ENCODE measurements around the gene PPIF.

DNA sequence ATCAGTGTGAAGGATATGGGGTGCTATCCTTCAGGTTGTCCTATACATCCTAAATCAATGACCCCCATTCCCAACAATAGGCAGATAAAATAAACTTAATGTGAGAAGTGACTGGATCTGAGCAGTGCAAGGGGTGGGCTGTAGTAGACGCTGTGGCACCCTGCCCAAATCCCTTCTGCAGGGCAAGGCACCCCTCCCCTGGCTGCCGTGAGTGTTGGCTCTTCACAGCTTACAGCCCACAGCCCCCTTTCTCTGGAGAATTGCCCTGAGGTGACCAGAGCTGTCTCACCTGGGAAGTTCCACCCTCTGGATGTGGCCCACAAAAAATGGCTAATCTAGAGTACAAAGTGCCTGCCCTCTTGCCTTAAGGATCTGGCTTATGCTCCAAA is 25.8 kb upstream of the PPIF start:
- TF ChIP-seq, protein P1, sequence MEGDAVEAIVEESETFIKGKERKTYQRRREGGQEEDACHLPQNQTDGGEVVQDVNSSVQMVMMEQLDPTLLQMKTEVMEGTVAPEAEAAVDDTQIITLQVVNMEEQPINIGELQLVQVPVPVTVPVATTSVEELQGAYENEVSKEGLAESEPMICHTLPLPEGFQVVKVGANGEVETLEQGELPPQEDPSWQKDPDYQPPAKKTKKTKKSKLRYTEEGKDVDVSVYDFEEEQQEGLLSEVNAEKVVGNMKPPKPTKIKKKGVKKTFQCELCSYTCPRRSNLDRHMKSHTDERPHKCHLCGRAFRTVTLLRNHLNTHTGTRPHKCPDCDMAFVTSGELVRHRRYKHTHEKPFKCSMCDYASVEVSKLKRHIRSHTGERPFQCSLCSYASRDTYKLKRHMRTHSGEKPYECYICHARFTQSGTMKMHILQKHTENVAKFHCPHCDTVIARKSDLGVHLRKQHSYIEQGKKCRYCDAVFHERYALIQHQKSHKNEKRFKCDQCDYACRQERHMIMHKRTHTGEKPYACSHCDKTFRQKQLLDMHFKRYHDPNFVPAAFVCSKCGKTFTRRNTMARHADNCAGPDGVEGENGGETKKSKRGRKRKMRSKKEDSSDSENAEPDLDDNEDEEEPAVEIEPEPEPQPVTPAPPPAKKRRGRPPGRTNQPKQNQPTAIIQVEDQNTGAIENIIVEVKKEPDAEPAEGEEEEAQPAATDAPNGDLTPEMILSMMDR (IDR thresholded peaks at IDR 0.05; ENCODE audit: low read depth, low read length, poor library complexity, severe bottlenecking), result no peak
- TF ChIP-seq EZH2phosphoT487 (IDR thresholded peaks at IDR 0.05; ENCODE audit: borderline replicate concordance, low read length), result no peak
